Stimulated activated naive CD4-positive, alpha-beta T cell treated with Interleukin-2 at 50 U/mL for 16 hours (primary cell): ENCODE results near the gene LTV1.
"Not testable (repeated sequence)": the region's sequence is repeated elsewhere in the genome, so short reads cannot be mapped to it uniquely, and the experiment has no call there.

Experiments used
- DNase-seq: peaks from one replicate; lab custom pipeline; 2025; lab: John Stamatoyannopoulos, UW

LTV1 gene

GRCh38 chr6:143842461-143842901, 657 bp upstream of the LTV1 start:
- no peak for DNase-seq

GRCh38 chr6:143843677-143843999, 500 bp downstream of the LTV1 start:
- no peak for DNase-seq

- no peak for DNase-seq
Measured at GRCh38 chr6:143844006-143844405, 868 bp downstream of the LTV1 start.

- DNase-seq: no peak
Measured at GRCh38 chr6:143845033-143845432, 1.9 kb downstream of the LTV1 start.

GRCh38 chr6:143851706-143852105, 8.6 kb downstream of the LTV1 start:
- not testable (repeated sequence) for DNase-seq

- DNase-seq: not testable (repeated sequence)
Measured at GRCh38 chr6:143855057-143855456, 11.9 kb downstream of the LTV1 start.

GRCh38 chr6:143856762-143857161, 13.6 kb downstream of the LTV1 start:
- not testable (repeated sequence) for DNase-seq

GRCh38 chr6:143857651-143858050, 14.5 kb downstream of the LTV1 start:
- DNase-seq: no peak

GRCh38 chr6:143859891-143860660, 16.9 kb downstream of the LTV1 start:
- no peak for DNase-seq

- no peak for DNase-seq
Measured at GRCh38 chr6:143863771-143864170, 20.6 kb downstream of the LTV1 start.

- no peak for DNase-seq
Measured at GRCh38 chr6:143864234-143864633, 21.1 kb downstream of the LTV1 start, which contains the start of gene ZC2HC1B. Gene ZC2HC1B (plus strand): TSS chr6:143864474. CDS start chr6:143864540, 66 bp downstream.

- no peak for DNase-seq
Measured at GRCh38 chr6:143867236-143867635, 24.1 kb downstream of the LTV1 start.

GRCh38 chr6:143868808-143869207, 25.7 kb downstream of the LTV1 start:
- DNase-seq: not testable (repeated sequence)

GRCh38 chr6:143871202-143871730, 28.1 kb downstream of the LTV1 start:
- not testable (repeated sequence) for DNase-seq

GRCh38 chr6:143872201-143872600, 29.1 kb downstream of the LTV1 start:
- no peak for DNase-seq

GRCh38 chr6:143873600-143873999, 30.5 kb downstream of the LTV1 start:
- DNase-seq: not testable (repeated sequence)

GRCh38 chr6:143874503-143874902, 31.4 kb downstream of the LTV1 start:
- DNase-seq: not testable (repeated sequence)

GRCh38 chr6:143877584-143878271, 34.6 kb downstream of the LTV1 start:
- no peak for DNase-seq

- no peak for DNase-seq
Measured at GRCh38 chr6:143878272-143878760, 35.2 kb downstream of the LTV1 start.

GRCh38 chr6:143880412-143880811, 37.3 kb downstream of the LTV1 start:
- DNase-seq: no peak

- DNase-seq: no peak
Measured at GRCh38 chr6:143882401-143882930, 39.3 kb downstream of the LTV1 start.

GRCh38 chr6:143884216-143884900, 41.2 kb downstream of the LTV1 start:
- no peak for DNase-seq
